Lung microvascular endothelial cell (primary cell): ENCODE data around the gene ADRB1. TPM values are rescaled to one million over a fixed set of nuclear protein-coding genes. Genes with fewer than 3 reads are reported as not detected.

Source experiments
- DNase-seq, 2 donors: peaks; one replicate each; pipeline versions ENCODE4 v3.0.0 to v3.0.0-alpha.2; 2010; ENCODE audit warnings: low read depth in 2 of 2
- total RNA-seq: library from RNA; depleted of rRNA; stranded (reverse); fragments of >200 nt; gene quantifications from 2 replicates; pipeline ENCODE4 v1.2.1, GENCODE V29; 2014

Gene ADRB1
- total RNA-seq, 1 donor from 2014 or later: 54.4 TPM

DNA sequence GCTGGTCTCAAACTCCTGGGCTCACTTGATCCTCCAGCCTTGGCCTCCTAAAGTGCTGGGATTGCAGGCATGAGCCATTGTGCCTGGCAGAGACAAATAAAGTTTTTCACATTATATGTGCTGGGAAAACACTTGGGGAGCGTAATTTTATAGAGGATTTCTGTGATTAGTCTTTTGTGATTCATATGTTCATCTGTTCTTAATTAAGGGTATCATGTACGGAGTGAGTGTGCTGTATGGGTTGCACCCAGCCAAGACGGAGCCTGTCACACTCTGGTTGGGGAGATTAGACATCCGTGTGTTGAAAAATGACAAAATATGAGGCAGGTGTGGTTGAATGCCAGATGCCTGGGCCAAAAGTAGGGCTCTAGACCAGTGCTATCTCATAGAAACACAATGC lies 10.3 kb downstream of the ADRB1 start:
- DNase-seq: no peak

DNA sequence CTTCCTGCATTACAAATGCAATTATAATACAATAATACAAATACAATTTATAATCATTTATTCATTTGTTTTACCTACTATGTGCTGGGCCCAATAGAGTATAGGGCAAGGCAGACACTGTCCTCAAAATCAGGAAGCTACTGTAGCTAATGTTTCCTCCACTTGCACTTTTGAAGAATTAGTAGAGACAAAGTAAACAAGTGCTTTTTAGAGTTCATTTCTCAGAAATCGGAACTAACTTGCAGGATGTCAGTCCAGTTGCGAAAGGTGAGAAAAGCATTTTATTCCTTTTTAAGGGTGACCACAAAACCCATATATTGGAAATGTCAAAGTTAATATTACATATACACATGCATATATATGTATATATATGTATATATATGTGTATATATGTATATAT lies 14.2 kb downstream of the ADRB1 start:
- DNase-seq: no peak

DNA sequence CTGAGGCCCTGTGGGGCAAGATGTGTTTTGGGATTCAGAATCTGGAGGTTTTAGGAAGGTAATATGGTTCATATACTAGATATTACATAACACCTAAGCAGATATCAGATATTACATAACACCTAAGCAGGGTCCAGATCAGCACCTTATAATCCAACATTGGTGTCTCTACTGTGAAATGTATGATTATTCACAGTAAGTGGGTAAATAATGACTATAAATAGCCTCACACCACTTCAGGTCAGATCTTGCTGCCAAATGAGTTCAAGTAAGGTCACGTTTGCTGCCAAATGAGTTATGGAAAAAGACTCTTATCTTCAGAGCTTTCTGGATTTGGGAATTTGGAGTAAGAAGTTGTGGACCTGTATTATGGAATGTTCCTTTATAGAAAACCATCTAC lies 14.6 kb downstream of the ADRB1 start:
- no peak for DNase-seq

DNA sequence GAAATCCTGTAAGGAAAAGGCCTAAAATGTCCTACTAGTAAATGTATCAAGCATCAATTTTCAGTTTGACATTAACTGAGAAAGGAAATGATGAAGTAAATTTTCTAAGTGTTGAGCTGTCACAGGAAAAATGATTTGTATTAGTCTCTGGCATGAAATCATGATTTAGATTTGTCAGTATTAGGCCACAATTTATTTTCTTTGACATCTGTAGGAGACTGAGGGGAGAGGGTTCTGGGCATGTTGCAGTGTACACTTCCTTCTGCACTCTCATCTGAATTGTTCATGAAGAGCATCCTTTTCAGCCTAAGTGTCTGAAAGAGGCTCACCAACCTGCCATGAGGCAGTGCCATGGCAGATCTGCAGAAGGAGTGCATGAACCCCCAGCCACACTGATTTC lies 15.9 kb downstream of the ADRB1 start:
- peak in 1 of 2 donors; percentile 21 for DNase-seq

DNA sequence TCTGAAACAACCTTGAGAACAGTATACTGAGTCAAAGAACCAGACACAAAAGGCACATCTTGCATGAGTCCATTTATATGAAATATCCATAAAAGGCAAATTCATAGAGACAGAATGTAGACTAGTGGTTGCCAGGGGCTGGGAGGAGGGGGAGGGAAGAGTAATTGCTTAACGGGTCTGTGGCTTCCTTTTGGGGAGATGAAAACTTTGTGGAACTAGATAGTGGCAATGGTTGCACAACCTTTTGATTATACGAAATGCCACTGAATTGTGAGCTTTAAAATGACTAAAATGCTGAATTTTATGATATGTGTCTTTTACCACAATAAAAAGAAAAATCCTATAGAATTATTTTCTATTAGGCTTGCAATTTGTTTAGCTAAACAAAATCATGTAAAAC lies 16.8 kb downstream of the ADRB1 start:
- DNase-seq: no peak

DNA sequence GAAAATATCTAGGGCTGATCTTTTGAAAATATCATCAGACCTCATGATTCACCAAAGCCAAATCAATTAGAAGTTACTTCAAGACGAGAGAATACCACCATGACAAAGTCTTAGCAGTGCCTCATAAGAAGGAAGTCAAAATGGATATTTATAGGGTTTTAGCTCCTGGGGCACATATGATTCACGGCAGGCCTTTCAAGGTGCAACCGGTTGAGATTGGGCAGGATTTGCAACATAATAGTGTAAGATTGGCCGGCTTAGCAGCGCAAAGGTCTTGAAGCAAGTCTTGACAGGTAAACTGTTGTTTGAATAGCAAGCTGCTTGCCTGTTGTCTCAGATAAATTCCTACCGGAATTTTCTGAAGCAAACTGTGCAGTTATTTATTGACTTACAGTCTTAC lies 17.5 kb downstream of the ADRB1 start:
- DNase-seq: no peak

DNA sequence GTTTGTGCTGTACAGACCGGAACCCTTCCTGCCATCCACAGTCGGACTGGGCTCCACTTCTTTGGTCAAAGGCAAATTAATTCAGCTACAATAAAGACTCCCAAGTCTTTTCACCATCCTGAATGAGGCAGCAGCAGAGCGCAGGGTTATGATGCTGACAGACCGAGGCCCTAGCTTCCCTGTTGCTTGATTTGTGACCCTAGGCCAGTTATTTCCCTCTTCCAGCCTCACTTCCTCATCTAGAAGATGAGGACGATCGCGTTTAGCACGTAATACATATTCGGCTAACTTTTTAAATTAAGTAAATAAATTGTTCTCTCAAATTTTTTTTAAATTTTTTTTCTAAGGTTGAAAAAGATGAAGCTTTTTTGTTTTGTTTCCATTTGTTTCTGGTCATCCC lies 18.1 kb downstream of the ADRB1 start:
- no peak for DNase-seq

DNA sequence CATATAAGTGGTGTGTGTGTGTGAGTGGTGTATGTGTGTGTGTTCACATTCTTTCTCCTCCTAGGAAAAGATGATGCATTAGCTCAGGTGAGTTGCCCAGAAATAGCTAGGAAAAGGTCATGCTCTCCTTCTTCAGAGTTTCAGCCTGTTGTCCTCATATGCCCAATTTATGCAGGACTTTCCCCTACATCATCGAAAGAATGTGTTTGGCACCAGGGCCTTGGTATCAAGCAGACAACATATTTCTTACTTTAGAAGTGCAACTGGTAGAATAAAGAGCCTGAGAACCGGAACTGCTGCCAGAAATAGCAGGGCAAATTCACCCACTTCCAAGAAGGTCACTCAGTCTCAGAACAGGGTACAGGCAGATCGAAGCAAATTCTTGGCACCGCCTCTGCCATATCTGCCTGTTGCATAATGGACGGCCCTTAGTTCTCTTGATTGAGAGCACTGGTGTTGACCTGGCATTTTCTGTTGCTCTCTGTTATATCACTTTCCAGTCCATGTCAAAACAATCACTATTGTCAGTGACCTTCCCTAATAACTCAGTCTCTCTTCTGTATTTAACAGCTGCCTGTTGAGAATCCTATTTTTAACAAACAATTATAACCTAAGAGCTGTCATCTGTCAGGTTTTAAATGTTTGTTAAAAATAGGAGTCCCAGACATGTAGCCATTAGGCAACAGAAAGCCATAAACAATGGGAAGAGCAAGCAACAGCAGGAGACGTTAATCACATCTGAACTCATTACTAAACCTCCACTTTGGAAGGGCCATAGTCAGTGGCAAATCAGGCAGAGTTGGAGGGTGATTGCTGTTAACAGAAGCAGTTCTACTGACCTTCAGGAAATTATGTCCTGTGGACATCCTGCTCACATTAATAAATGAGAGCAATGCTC lies 20.7 kb downstream of the ADRB1 start:
- DNase-seq: no peak

DNA sequence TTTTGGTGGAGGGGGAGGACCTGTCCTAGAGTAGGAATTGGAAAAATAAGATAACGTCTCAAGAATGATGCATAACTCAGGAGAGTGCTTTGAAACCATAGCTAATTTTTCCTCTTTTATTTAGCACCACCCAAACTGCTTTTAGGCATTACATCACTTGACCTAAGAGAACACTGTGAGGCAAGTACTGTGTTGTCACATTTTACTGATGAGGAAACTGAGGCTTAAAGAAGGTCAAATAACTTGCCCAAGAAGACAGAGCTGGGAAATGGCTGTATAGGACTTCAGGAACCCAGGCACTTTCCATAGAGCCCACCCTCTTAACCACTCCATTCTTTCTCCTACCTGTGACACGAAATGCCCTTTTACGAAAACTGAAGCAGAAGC lies 21.4 kb downstream of the ADRB1 start:
- DNase-seq: no peak

DNA sequence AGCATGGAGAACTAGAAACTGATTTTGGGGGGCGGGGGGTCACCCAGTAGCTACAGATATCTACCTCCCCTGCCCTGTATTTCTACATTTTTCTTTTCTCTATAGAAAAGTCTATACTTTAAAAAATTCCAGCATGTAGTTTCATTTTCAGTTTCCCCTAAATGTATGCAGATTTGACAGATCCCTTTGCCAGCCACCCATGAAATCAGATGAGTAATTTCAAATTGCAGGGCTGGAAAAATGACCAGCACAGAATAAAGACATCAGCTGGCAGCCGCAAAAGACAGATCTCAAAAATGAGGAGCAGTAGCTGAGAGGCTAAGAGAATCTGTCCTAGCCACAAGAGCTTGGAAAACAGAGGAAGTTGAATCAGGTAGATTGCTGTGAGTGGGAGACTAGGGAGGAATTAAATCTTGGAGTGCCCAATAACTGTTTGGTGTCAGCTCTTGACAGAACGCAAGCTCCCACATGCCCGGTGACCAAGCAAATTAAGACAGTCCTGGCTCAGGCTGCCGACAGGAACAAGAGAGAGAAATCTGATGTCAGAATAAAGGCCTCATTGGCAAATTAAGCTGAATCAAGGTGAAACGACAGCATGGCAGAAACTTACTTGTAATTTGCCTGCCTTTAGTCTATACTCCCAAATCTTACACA lies 24.5 kb downstream of the ADRB1 start:
- DNase-seq: no peak

DNA sequence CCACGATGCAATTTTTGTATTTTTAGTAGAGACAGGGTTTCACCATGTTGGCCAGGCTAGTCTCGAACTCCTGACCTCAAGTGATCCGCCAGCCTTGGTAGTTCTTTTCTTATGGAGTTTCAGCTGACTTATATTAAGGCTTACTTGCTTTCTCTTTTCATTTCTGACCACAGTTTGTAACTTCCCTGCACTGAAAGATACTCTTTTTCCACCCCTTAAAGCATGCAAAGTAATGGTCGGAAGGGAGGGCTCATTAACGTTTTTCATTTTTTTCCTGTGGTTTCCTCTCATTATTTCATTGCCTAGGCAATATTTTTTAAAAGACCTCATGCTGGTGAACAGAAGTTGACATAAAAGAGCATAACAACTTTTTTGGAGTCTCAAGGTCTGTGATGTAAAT lies 27.0 kb downstream of the ADRB1 start:
- DNase-seq: no peak

DNA sequence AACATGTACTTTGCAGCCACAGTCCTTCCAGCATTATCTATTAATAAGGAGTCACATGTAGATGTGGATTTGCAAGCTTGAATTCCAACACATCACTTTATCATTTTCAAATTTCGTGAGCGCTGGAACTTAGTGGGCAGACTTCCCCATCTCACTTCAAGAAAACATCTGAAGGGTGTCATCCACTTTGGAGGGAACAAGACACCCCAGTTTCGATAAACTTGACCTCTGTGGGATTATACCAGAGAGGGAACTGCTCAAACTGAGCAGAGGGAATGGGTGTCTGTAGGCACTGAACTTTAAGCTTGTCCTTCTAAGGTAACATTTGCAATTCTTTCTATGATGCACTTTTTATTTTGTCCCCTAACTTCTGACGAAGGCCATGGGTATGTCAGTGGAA lies 27.5 kb downstream of the ADRB1 start:
- DNase-seq: no peak

DNA sequence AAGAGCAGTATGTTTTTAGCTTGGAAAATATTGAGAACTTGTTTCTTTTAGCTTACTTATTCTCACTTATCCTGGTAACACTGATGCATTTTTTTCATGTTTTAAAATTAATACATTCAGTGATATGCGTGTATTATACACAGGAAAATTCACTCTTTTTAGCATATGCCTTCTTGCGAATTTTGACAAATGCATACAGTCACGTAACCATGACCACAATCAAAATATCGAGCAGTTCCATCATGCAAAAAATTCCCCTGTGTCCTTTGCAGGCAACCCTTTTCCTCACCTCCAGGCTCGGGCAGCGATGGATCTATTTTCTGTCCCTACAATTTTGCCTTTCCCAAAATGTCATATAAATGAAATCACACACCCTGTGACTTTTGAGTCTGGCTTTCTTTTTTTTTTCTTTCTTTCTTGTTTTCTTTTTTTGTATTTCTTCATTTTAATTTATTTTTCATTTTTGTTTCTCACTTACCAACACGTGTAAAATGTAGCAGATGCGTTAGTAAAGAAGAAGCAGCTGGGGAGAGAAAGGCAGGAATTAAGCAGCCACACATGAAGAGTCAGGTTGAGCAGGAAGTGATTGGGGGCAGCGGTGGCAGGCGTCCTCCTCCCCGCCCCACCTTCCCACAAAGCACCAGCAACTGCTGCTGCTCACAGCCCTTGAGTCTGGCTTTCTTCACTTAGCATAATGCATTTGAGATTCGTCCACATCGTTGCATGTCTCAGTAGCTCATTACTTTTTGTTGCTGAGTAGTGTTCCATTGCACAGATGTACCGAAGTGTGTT lies 29.9 kb downstream of the ADRB1 start:
- DNase-seq: no peak

DNA sequence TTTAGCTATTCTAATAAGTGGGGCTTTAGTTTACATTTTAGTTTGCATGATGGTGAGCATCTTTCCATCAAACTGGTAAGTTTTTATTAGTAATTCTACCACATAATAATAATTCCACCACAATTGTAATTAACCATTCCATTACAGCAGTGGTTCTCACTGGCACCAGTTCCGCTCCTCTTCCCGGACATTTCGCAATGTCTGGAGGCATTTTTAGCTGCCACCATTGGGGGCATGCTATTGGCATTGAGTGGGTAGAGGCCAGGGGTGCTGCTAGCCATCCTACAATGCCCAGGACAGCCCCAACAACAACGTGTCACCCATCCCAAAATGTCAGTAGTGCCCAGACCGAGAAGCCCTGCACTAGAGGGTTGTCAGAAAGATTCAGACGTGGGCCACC lies 31.4 kb downstream of the ADRB1 start:
- DNase-seq: no peak

DNA sequence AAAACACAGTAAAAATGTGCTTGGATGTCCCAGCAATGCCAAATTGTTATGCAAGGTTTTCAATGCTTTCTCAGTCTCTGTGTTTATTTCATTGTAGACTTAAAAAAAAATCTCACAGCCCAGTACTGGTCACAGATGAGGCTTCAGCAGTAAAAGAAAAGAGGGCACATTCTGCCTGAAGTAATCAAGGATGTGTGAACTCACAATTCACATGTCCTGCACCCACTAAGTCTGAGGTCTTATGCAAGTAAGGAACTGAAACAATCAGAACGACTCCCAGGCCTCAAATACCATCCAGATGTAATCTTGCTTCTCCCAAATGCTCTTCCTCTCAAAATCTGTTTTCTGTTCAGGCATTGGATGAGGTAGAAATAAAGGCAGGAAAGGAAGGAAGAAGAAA lies 33.7 kb downstream of the ADRB1 start:
- no peak for DNase-seq

DNA sequence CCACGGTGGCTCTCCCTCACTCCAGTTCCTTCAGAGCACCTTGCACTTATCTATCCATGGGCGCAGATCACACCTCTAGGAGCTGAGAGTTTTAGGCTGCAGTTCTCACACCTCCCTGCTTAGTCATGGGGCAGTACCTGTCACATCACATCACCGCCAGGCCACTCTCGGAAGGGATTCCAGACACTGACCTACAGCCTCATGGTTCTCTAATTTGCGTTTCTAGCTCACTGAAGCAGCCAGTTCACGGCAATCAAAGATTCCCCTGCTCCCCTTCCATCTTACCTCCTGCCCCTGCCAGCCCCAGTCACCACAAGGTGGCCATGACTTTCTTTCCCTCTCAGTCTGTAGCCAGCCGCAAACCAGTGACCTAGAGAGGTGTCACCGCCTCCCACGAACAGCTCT lies 34.2 kb downstream of the ADRB1 start:
- DNase-seq: no peak

DNA sequence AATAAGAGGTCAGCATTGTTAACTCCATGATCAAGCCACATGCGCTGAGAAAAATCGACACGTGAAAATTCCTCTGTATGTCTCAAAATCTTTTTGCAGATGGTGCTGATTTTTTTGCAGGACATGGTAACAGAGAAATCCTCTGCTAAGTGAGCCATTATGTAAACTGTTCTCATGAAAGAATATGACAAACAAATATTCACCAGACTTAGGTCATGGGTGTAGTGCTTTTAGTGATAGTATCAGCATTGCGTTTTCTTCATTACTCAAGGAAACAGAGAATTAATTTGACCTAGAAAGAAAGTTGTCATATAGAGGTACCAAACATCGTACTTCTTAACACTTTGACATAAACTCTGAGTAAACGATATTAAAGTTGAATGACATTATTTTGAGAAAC lies 34.7 kb downstream of the ADRB1 start:
- no peak for DNase-seq

DNA sequence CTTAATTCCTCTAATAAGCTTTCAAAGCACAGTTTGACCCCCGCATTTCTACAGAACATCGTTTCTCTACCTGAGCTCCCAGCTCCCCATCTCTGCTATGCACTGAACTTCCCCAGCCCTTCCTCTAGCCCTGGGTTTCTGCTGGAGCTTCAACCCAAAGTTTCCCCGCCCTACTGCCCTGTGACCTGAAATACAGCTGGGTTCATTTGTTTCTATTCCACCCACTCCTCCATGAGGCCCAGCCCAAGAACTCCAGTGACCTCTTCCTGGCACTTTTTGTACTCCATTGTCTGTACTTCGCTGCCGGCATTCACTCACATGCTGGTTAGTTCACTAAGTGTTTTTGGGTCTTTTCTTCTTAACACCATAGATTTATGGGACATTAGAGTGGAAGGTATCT lies 35.8 kb downstream of the ADRB1 start:
- DNase-seq: no peak

DNA sequence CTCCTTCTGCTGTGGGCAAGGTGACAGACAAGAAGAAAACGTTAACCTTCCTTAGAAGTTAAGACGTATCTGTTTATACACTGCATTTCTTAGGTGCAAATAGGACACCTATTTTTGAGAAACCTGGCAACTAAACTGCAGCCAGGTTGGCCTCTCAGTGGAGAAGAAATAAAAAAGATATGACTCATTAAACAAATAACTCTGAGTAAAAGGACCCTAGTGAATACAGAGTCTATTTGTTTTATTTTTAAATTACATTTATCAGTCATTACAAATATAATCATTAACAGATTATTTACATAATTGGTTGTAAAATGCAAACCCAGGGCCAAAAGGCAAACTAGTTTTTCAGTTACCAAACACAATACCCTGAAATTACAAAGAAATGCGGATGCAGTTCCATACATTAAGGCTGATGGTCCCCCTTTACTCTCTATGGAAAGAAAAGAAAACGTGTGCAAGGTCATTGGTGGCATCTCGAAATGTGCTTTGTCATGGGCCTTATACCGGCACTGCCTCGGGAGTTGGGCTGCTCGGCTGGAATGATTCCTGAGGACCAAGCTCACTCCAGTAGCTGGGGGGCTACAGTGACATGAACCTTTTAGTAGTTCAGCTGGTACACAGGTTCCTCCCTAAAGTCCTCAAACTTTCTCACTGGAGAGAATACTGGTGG lies 38.4 kb downstream of the ADRB1 start:
- no peak for DNase-seq

DNA sequence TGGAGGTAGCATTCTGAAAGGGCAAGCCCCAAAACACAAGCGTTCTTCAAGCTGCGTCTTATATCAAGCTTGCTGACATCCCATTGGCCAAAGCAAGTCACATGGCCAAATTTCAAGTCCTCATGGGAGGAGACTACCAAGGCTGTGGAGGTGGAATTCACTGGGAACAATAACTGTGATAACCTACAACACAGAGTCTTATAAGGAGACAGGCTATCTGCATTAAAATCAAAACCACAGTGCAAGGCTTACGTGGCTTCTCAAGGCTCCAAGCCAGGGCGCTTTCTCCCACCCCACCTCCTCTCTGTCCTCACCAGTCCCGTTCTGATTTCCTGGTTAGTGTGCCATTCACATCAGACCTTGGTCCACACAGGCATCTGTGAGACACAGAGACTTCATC lies 39.4 kb downstream of the ADRB1 start:
- DNase-seq: no peak

DNA sequence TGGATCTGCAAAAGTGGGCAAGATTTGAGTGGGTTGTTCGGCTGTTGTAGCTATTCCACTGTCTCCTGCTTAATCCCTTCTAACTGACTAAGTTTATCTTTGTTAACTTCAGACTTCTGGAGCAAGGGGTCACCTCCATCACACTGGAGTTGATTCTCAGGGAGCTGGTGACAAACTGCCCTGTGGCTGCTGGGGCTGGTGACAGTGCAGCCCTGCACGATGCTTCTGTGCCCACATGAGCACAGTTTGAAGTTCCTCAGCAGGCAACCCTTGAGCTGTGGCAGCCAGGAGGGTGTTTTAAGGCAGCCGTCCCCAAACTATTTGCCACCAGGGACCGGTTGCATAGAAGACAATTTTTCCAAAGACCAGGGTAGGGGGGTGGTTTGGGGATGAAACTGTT lies 40.5 kb downstream of the ADRB1 start:
- no peak for DNase-seq

DNA sequence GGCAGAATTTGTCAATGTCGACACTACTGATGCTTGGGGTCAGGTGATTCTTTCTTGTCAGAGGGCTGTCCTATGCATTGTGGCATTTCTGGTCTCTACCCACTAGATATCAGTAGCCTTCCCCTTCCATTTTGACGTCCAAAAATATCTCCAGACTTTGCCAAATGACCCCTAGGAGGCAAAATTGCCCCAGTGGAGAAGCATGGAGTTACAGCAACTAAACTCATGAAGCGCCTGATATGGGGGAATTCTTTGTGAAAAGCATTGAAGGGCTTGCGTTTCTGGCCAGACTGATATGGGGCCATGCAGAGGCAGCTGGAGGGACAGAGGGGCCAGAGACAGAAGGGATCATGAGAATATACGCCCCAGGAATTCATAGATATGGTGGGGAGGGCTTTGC lies 43.6 kb downstream of the ADRB1 start:
- no peak for DNase-seq
